ENCODE measurements around the gene KNL1.
"Not testable (repeated sequence)": the region's sequence is repeated elsewhere in the genome, so short reads cannot be mapped to it uniquely, and the experiment has no call there.

KNL1 gene

DNA sequence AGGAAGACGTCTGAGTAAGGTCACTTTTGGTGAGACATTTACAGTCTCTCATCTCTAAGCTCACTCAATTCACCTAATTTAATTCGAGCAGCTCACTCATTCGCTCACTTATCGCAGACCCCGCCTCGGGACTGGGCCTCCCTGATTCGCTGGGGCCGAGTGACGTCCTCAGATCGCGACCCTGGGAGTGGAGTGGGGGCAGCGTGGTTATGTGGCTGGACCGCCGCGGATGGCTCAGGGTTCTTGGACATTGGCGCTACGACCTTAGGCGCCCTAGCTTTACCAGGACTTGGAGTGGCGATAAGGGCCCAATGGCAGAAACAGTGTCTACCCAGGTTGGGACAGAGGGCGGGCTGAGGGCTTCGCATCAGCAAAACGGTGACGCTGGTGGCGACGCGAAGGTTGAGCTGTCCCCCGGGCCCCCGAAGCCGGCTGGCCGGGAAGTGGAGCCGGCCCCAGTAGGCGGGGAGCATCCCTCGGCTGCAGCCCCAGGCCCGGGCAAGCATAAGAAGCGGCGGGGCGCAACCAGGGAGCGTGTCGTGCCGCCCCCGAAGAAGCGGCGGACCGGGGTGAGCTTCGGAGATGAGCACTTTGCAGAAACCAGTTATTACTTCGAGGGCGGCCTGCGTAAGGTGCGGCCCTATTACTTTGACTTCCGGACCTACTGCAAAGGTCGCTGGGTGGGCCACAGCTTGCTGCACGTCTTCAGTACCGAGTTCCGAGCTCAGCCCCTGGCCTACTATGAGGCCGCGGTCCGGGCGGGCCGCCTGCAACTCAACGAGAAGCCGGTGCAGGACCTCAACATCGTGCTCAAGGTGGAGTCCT, 24.7 kb upstream of the KNL1 start, which contains the start of gene RPUSD2:
Gene RPUSD2, plus strand, starts transcription at position 171 of the 825 bp plus-strand sequence. Its CDS starts 39 bp downstream, at position 210.
- Mint-ChIP-seq H3K27ac (peak within 1 kb of the TSS; percentile 98), H3K9me3 (no peaks in the 10 kb centered on the region), H3K4me3 (peak within 1 kb of the TSS; percentile 95), H3K36me3 (peaks cover 2% of the 10 kb centered on the region), H3K4me1 (peaks cover 51% of the 10 kb centered on the region), H3K27me3 (no peaks in the 10 kb centered on the region)

DNA sequence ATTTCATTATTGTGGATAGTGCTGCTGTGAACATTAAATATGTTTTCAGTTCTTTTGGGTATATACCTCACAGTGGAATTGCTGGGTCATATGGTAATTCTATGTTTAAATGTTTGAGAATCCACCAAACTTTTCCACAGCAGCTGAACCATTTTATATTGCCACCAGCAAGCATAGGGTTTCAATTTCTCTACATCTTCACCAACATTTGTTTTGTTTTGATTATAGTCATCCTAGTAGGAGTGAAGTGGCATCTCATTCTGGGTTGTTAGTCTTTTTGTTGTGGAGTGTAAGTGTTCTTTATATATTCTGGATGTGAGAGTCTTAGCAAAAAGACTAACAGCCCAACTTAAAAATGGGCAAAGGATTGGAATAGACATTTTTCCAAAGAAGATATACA, 18.9 kb upstream of the KNL1 start:
- Mint-ChIP-seq H3K27ac (peak overlapping the region; percentile 6), H3K9me3 (no peaks in the 10 kb centered on the region), H3K36me3 (peaks cover 5% of the 10 kb centered on the region)

DNA sequence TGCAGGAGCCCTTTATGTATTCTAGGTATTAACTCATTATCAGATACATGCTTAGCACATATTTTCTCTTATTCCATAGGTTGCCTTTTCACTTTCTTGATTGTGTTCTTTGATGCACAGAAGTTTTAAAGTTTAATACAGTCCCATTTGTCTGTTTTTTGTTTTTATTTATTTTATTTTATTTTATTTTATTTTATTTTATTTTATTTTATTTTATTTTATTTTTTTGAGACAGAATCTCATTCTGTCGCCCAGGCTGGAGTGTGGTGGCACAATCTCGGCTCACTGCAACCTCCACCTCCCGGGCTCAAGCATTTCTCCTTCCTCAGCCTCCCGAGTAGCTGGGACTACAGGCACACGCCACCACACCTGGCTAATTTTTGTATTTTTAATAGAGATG, 17.1 kb upstream of the KNL1 start:
- H3K27ac Mint-ChIP-seq, H3K27me3 Mint-ChIP-seq: not testable (repeated sequence)
- peaks cover 22% of the 10 kb centered on the region for H3K4me1 Mint-ChIP-seq

More for the DNA sequence above, 18.9 kb upstream of the KNL1 start:
- Mint-ChIP-seq H3K4me3 (no peak overlapping the region), H3K27me3 (no peaks in the 10 kb centered on the region), H3K4me1 (peaks cover 37% of the 10 kb centered on the region)

DNA sequence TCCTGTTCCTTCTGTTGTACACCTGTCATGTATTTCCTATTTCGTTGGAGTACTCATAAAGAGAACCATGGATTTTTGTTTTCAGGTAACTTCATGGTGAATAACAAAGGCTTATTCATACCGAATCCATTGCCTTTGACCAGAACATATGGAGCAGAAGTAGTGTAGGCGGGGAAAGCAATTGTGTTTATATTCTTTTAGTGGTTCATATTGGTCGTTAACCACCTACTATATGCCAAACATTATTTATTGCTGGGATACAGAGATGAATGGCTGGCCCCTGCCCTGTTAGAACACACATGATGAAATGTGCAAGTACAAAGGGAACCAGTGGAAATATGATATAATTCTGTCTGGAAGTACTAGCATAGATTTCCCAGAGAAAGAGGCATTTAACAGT, 15.2 kb upstream of the KNL1 start:
- Mint-ChIP-seq H3K36me3 (peaks cover 3% of the 10 kb centered on the region), H3K27ac (no peak overlapping the region), H3K4me1 (peaks cover 11% of the 10 kb centered on the region), H3K4me3 (no peak overlapping the region), H3K9me3 (no peaks in the 10 kb centered on the region), H3K27me3 (no peaks in the 10 kb centered on the region)

More for the DNA sequence above, 17.1 kb upstream of the KNL1 start:
- not testable (repeated sequence) for H3K4me3 Mint-ChIP-seq, H3K9me3 Mint-ChIP-seq, H3K36me3 Mint-ChIP-seq

DNA sequence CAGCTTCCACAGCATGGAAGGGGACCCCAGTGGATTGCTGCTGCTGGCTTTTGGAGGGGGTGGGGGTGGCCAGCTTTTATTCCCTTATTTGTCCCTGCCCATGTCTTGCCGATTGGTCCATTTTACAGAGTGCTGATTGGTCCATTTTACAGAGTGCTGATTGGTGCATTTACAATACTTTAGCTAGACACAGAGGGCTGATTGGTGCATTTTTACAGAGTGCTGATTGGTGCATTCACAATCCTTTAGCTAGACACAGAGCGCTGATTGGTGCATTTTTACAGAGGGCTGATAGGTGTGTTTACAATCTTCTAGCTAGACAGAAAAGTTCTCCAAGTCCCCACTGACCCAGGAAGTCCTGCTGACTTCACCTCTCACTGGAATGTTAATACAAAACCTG, 12.3 kb upstream of the KNL1 start:
- H3K4me3 Mint-ChIP-seq, H3K4me1 Mint-ChIP-seq, H3K9me3 Mint-ChIP-seq, H3K27me3 Mint-ChIP-seq, H3K27ac Mint-ChIP-seq, H3K36me3 Mint-ChIP-seq: not testable (repeated sequence)

DNA sequence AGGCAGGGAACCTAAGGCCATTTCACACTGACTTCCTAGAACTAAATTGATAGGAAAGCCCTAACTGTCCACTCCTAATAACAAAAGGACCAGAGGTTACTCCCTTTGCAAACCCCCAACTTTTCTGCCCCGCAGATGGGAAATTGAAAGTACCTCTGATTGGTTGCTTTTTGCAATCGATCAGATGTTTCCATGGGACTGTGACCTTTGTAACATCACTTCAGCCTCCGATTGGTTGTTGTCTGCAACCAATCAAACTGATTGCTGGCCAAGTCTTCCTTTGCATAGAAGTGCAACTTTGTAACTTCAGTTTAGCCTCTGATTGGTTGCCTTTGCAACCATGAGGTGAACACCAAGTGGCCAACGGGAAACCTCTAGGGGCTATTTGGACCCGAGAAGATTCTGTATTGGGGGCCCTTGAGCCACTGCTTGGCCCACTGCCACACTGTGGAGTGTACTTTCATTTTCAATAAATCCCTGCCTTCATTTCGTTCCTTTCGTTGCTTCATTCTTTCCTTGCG, 11.3 kb upstream of the KNL1 start:
- Mint-ChIP-seq H3K4me1 (no peaks in the 10 kb centered on the region), H3K9me3 (no peaks in the 10 kb centered on the region), H3K4me3 (peak overlapping the region; percentile 5), H3K27ac (no peak overlapping the region), H3K27me3 (no peaks in the 10 kb centered on the region), H3K36me3 (no peaks in the 10 kb centered on the region)

DNA sequence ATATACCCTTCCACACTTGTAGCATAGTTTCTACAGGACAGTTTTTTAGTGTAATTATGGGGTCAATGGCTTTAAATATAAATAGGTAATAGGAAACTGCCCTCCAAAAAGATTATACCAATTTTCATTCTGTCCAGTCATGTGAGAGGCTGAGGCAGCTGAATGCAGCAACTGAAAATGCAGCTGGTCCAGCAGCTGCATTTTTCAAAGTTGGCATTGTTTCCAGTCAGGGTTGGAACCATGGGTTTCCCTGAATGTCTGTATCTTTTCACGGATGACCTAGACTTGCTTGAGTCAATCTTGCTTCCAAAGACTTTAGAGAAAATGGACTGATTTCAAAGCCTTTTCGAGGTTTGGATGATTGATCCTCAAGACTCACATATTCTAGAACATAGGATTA, 9.9 kb upstream of the KNL1 start:
- Mint-ChIP-seq H3K27ac (no peak overlapping the region), H3K4me3 (no peak overlapping the region), H3K4me1 (no peaks in the 10 kb centered on the region), H3K36me3 (no peaks in the 10 kb centered on the region), H3K9me3 (no peaks in the 10 kb centered on the region), H3K27me3 (no peaks in the 10 kb centered on the region)

DNA sequence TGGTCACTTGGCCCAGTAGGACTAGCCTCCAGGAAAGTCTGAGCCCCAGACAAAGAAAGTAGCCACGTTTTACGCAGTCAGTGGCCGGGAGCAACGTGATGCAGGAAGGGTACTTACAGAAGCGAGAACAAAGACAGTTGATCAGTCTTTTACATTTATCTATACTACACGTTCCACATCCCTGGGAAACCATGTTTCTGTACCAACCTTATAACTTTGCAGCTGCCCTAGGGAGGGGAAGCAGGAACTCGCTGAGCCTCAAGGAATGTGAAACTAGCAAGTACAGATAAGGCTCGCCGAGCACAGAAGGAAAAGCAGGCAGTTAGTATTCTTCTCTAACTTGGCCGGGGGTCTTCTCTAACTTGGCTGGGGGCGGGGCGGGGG, 3.4 kb upstream of the KNL1 start:
- H3K4me3 Mint-ChIP-seq: peak overlapping the region; percentile 86
- H3K36me3 Mint-ChIP-seq: peaks cover 2% of the 10 kb centered on the region
- H3K4me1 Mint-ChIP-seq: peaks cover 24% of the 10 kb centered on the region
- H3K27me3 Mint-ChIP-seq: peaks cover 7% of the 10 kb centered on the region
- no peaks in the 10 kb centered on the region for H3K9me3 Mint-ChIP-seq
- no peak overlapping the region for H3K27ac Mint-ChIP-seq

DNA sequence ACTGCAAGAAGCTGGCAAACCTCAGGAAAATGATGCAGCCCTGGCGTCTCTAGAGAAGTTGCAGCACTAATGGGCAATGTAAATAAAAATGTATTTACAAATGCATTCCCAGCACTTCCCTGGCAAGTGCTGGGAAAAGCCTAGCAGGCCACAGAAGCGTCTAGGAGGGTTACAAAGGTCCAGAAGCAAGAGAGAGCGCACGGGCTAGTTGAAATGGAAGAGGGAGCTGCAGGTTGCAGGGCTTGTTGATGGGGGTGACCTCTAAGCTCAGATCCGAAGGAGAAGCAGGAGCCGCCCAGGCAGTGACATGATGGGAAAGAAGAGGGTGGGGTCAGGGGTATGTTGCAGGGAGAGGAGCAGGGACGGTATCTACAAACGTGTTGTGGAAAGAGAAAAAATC, 2.7 kb upstream of the KNL1 start:
- Mint-ChIP-seq H3K4me1 (peaks cover 24% of the 10 kb centered on the region), H3K36me3 (peaks cover 2% of the 10 kb centered on the region), H3K4me3 (peak overlapping the region; percentile 49), H3K27me3 (peaks cover 7% of the 10 kb centered on the region), H3K9me3 (no peaks in the 10 kb centered on the region), H3K27ac (no peak overlapping the region)

DNA sequence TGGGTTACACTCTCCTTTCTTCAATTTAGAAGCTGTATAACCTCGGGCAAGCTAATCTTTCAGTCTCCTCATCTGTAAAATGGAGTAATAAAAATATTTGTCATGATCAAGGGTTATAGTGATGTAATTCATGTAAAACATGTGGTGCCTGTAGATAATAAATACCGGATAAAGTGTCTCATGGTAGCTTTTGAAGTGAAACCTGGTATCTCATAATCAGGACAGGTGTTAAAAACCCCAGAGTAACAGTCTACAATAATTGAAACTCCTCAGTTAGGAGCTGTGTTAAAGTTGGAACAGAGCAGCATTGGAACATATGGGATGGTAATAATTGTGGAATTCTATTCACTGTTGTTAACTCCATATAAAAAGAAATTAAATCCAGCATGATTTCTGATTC, 884 bp upstream of the KNL1 start:
- H3K27ac Mint-ChIP-seq: peak overlapping the region; percentile 99
- peaks cover 24% of the 10 kb centered on the region for H3K4me1 Mint-ChIP-seq
- H3K27me3 Mint-ChIP-seq: peaks cover 7% of the 10 kb centered on the region
- peaks cover 2% of the 10 kb centered on the region for H3K36me3 Mint-ChIP-seq
- H3K4me3 Mint-ChIP-seq: peak overlapping the region; percentile 95
- H3K9me3 Mint-ChIP-seq: no peaks in the 10 kb centered on the region

DNA sequence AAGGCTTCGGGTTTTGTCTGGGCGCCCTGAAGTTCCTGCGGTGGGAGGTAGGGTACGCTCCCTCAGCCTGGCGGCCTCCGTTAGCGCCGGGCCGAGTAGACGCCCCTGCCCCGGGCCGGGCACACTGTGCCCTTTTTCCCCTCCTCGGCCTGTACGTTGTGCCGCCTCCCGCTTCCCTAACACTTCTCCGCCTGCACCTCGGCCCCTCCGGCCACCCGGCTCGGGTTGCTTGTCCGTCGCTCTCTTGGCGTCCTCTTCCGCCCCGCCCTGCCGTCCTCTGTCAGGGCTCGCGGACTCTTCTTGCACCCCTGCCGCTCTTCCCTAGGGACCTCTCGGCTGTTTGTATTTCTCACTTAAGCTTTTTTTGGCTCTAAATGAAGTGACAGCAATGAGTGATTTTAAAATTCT, 384 bp downstream of the KNL1 start:
- peak overlapping the region; percentile 99 for H3K27ac Mint-ChIP-seq
- H3K9me3 Mint-ChIP-seq: no peaks in the 10 kb centered on the region
- H3K4me3 Mint-ChIP-seq: peak overlapping the region; percentile 95
- H3K4me1 Mint-ChIP-seq: peaks cover 24% of the 10 kb centered on the region
- H3K36me3 Mint-ChIP-seq: peaks cover 2% of the 10 kb centered on the region
- H3K27me3 Mint-ChIP-seq: peaks cover 7% of the 10 kb centered on the region

DNA sequence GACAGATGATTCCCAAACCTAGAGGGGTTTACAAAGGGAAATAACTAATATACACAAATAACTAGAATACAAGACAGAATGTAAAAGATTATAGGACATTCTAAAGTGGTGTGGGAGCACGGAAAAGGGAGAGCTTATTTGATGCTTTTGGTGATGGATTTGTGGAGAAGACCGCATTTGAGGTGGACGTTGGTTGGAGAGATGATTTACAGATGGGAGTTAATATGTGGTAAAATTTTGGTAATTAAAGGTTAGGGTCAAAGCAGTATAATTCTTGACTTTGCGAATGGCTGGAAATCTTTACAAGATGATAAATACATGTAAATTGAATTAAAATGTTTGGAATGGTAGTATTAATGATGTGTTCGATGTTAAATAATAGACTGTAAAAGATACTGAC, 1.2 kb downstream of the KNL1 start:
- Mint-ChIP-seq H3K4me1 (peaks cover 23% of the 10 kb centered on the region), H3K9me3 (no peaks in the 10 kb centered on the region), H3K27me3 (peaks cover 7% of the 10 kb centered on the region), H3K27ac (no peak overlapping the region), H3K36me3 (peaks cover 2% of the 10 kb centered on the region), H3K4me3 (peak overlapping the region; percentile 95)

DNA sequence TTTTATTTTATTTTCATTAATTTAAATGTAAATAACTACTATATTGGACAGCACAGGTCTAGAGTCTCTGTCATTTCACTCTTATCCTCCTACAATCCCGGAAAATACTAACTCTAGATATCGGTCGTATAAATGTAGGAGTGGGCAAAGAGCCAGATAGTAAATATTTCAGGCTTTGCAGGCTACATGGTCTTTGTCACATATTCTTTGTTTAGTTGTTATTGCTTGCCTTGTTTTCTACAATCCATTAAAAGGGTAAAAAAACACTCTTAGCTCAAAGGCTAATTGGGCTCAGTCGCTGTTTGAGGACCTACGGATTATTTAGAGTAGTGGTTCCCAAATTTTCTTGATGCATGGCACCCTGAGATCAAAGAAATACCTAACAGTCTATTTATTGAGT, 1.7 kb downstream of the KNL1 start:
- peaks cover 17% of the 10 kb centered on the region for H3K4me1 Mint-ChIP-seq
- H3K4me3 Mint-ChIP-seq: no peak overlapping the region
- H3K36me3 Mint-ChIP-seq: peaks cover 2% of the 10 kb centered on the region
- no peaks in the 10 kb centered on the region for H3K9me3 Mint-ChIP-seq
- H3K27ac Mint-ChIP-seq: no peak overlapping the region
- H3K27me3 Mint-ChIP-seq: peaks cover 7% of the 10 kb centered on the region

DNA sequence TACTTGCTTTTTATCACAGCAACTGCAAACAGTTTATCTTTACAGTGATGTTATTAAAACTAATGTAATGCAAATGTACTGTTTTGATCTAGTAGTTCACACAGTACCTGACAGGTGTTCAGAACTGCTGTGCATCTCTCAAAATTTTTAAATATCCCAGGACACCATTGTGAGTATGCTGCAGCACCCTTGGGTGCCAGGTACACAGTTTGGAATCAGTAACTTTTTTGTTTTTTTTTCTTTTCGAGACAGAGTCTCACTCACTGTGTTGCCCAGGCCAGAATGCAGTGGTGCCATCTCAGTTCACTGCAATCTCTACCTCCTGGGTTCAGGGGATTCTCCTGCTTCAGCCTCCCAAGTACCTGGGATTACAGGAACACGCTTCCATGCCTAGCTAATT, 3.0 kb downstream of the KNL1 start:
- Mint-ChIP-seq H3K9me3 (no peaks in the 10 kb centered on the region), H3K36me3 (peaks cover 2% of the 10 kb centered on the region), H3K4me1 (peaks cover 17% of the 10 kb centered on the region), H3K27me3 (peaks cover 7% of the 10 kb centered on the region), H3K27ac (no peak overlapping the region), H3K4me3 (no peak overlapping the region)

DNA sequence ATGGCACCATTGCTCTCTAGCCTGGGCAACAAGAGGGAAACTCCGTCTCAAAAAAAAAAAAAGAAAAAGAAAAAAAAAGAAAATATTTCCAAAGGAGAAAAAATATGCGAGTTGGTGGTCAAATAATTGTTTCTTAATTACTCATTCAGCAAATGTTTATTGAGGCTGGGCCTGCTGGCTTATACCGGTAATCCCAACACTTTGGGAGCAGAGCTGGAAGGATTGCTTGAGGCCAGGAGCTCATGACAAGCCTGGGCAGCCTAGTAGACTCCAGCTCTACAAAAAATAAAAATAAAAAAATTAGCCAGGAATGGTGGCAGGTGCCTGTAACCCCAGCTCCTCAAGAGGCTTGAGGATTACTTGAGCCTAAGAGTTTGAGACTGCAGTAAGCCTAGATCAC, 4.1 kb downstream of the KNL1 start:
- H3K27ac Mint-ChIP-seq: no peak overlapping the region
- no peak overlapping the region for H3K4me3 Mint-ChIP-seq
- H3K9me3 Mint-ChIP-seq: no peaks in the 10 kb centered on the region
- peaks cover 2% of the 10 kb centered on the region for H3K36me3 Mint-ChIP-seq
- peaks cover 7% of the 10 kb centered on the region for H3K27me3 Mint-ChIP-seq
- peaks cover 14% of the 10 kb centered on the region for H3K4me1 Mint-ChIP-seq

DNA sequence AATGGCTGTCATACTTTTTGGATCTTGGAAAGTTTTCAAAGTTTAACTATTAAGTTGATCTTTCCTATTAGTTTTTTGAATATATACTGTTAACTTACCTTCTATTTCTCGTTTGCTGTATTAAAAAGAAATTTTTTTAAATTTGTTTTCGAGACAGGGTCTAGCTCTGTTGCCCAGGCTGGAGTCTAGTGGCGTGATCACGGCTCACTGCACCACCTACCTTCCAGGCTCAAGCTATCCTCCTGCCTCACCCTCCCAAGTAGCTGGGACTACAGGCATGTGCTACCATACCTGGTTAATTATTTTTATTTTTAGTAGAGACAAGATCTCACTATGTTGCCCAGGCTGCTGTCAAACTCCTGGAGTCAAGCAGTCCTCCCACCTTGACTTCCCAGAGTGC, 4.6 kb downstream of the KNL1 start:
- peaks cover 2% of the 10 kb centered on the region for H3K36me3 Mint-ChIP-seq
- H3K4me3 Mint-ChIP-seq: no peak overlapping the region
- no peaks in the 10 kb centered on the region for H3K9me3 Mint-ChIP-seq
- H3K27me3 Mint-ChIP-seq: peaks cover 7% of the 10 kb centered on the region
- peaks cover 9% of the 10 kb centered on the region for H3K4me1 Mint-ChIP-seq
- H3K27ac Mint-ChIP-seq: no peak overlapping the region

Measured in activated naive CD4-positive, alpha-beta T cell treated with anti-CD3 and anti-CD28 coated beads, Interleukin-2, amount 50 U/mL, for 24 hours (primary cell).